EH (cell line): ENCODE measurements around the gene STOM.
A peak's percentile ranks its signal among the peaks of the same experiment; 100 is the strongest.

Experiments used
- DNase-seq: peaks from one replicate; pipeline ENCODE4 v3.0.0-alpha.2; 2015; ENCODE audit warnings: low read depth

The STOM gene

GRCh38 chr9:121371495-121372061 is 1.5 kb upstream of the STOM start:
- DNase-seq = no peak

- DNase-seq = no peak
These were observed 1.3 kb downstream of the STOM start for GRCh38 chr9:121368745-121369144.

GRCh38 chr9:121368138-121368522 is 1.9 kb downstream of the STOM start:
- no peak for DNase-seq

GRCh38 chr9:121367306-121368137 is 2.5 kb downstream of the STOM start:
- DNase-seq = peak; percentile 73

- DNase-seq = no peak
These were observed 3.3 kb downstream of the STOM start for GRCh38 chr9:121366611-121367192.

GRCh38 chr9:121365564-121365963 is 4.5 kb downstream of the STOM start:
- DNase-seq = no peak

GRCh38 chr9:121364886-121365285 is 5.2 kb downstream of the STOM start:
- no peak for DNase-seq

GRCh38 chr9:121364077-121364476 is 6.0 kb downstream of the STOM start:
- no peak for DNase-seq

- DNase-seq = no peak
These were observed 6.5 kb downstream of the STOM start for GRCh38 chr9:121363622-121363961.

- peak; percentile 96 for DNase-seq
These were observed 7.0 kb downstream of the STOM start for GRCh38 chr9:121362813-121363621.

- DNase-seq = peak; percentile 94
These were observed 9.3 kb downstream of the STOM start for GRCh38 chr9:121360601-121361374.

- peak; percentile 90 for DNase-seq
These were observed 10.4 kb downstream of the STOM start for GRCh38 chr9:121359351-121360294.

- DNase-seq = no peak
These were observed 11.3 kb downstream of the STOM start for GRCh38 chr9:121358751-121359150.

GRCh38 chr9:121357011-121357410 is 13.0 kb downstream of the STOM start:
- no peak for DNase-seq

GRCh38 chr9:121354762-121355161 is 15.3 kb downstream of the STOM start:
- DNase-seq = no peak

- DNase-seq = no peak
These were observed 15.9 kb downstream of the STOM start for GRCh38 chr9:121354141-121354540.

- DNase-seq = no peak
These were observed 16.6 kb downstream of the STOM start for GRCh38 chr9:121353241-121354061.

GRCh38 chr9:121350993-121351561 is 19.0 kb downstream of the STOM start:
- DNase-seq = peak; percentile 96

- no peak for DNase-seq
These were observed 20.0 kb downstream of the STOM start for GRCh38 chr9:121350036-121350435.
